Activated naive CD4-positive, alpha-beta T cell treated with anti-CD3 and anti-CD28 coated beads for 36 hours (primary cell): Measurements from ENCODE around the gene VPS45. TPM values are rescaled to one million over a fixed set of nuclear protein-coding genes. Genes with fewer than 3 reads are reported as not detected.
A peak's percentile ranks its signal among the peaks of the same experiment; 100 is the strongest.

ENCODE experiments used
- CTCF ChIA-PET: fragments of 350-600 bp; sonication (Branson Sonifier 250); formaldehyde crosslinking; loops from one replicate; lab custom pipeline; 2021; ENCODE audit warnings: antibody characterized with exemption; lab: Charles Lee
- DNase-seq: peaks from one replicate; pipeline ENCODE4 v3.0.0-alpha.2; 2020
- H3K27ac Mint-ChIP-seq: one replicate; pipeline ENCODE4 v1.8.0; 2021; ENCODE audit warnings: mild to moderate bottlenecking, mixed read lengths
- H3K27me3 Mint-ChIP-seq: one replicate; pipeline ENCODE4 v1.8.0; 2021; ENCODE audit warnings: low read depth, mixed read lengths
- H3K36me3 Mint-ChIP-seq: one replicate; pipeline ENCODE4 v1.8.0; 2021; ENCODE audit warnings: low read depth, mixed read lengths
- H3K4me1 Mint-ChIP-seq: one replicate; pipeline ENCODE4 v1.8.0; 2021; ENCODE audit warnings: low read depth, mixed read lengths
- H3K4me3 Mint-ChIP-seq: one replicate; pipeline ENCODE4 v1.8.0; 2021; ENCODE audit warnings: mild to moderate bottlenecking, moderate library complexity, mixed read lengths
- H3K9me3 Mint-ChIP-seq: one replicate; pipeline ENCODE4 v1.8.0; 2021; ENCODE audit warnings: mixed read lengths
- intact Hi-C: fragments of 100-400 bp; cut with micrococcal nuclease; formaldehyde crosslinking; loops from one replicate; pipeline ENCODE4 v1.15.1; 2023
- total RNA-seq, 2 experiments: library from RNA; stranded (reverse); gene quantifications; one replicate each; pipeline ENCODE4 v1.2.3, GENCODE V29; 2021

VPS45 gene
- total RNA-seq, 2 experiments from 2014 or later = 21.2 to 23.6 TPM

DNA sequence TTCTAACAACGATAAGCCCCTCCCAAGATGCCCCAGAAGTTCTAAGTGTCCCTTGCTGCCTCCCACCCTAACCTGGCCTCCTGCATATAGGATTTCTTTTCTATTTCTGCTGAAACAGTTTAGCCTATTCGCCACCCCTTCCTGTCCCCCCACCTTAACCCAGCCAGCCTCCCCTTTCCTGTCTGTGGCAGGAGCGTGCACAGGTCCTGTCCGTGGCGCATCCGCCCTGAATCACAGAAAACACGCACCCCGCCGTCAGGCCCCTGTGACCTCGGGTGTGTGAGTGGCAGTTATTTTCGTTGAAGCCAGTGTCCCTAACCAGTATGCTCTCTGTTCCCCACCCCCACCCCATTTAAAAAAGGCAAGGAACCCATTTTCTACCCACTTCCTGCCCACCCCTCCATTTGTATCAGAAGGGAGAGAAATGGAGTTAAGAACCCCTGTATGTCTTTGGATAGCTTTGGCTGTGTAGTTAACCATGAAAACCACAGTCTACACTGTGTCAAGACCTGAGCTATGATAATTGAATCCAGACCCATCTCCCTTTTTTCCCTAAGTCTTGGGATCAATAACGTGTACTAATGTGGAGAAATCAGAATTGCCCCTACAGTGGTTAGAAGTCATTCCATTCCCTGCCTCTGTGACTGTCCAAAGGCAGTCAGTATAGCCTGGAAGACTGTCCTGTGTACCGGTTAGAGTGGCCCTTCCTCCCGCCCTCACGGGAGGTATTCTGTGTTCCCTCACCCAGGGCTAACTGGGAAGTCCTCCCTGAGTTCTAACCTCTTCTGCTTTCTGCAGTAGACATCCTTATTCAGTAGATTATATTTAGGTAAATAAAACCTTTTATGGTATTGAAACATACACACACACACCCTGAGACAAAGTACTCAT is 84.0 kb downstream of the VPS45 start:
- DNase-seq = peak; percentile 80
- Mint-ChIP-seq H3K36me3 (no peaks in the 10 kb centered on the region), H3K9me3 (no peaks in the 10 kb centered on the region), H3K27me3 (no peaks in the 10 kb centered on the region), H3K4me3 (peak overlapping the region; percentile 75), H3K27ac (peak overlapping the region; percentile 72), H3K4me1 (peaks cover 39% of the 10 kb centered on the region)
- intact Hi-C loops = loop anchor here (1.0 to 2.0 kb wide), 2 partner anchors 9 to 41 kb away; no protein-coding TSS in a partner anchor
- CTCF ChIA-PET = interaction anchor here (0.6 to 1.5 kb wide), 2 partner anchors 14 to 16 kb away, joined by 6 read pairs; no protein-coding TSS in a partner anchor

DNA sequence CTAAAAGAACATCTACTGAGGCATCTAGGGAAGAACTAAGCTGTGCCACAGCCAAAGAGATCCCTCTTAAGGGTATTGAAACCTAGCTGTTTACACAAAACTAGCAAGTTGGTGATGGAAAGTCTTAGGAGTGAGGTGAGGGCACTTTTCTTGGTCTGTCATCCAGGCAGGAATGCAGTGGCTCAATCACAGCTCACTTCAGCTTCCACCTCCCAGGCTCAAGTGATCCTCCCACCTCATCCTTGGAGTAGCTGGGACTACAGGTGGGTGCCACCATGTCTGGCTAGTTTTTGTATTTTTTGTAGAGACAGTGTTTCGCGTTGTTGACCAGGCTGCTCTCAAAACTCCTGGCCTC is 84.6 kb downstream of the VPS45 start:
- no peak for DNase-seq
- Mint-ChIP-seq H3K27me3 (no peaks in the 10 kb centered on the region), H3K4me3 (no peak overlapping the region), H3K27ac (no peak overlapping the region), H3K36me3 (peaks cover 1% of the 10 kb centered on the region), H3K9me3 (no peaks in the 10 kb centered on the region), H3K4me1 (peaks cover 36% of the 10 kb centered on the region)
- CTCF ChIA-PET = interaction anchor here (0.6 to 1.5 kb wide), 2 partner anchors 14 to 15 kb away, joined by 6 read pairs; no protein-coding TSS in a partner anchor
- intact Hi-C loops = no loop called here

- no peak overlapping the region for H3K4me3 Mint-ChIP-seq
- H3K36me3 Mint-ChIP-seq = peaks cover 4% of the 10 kb centered on the region
Measured at GRCh38 chr1:150152772-150153456, 85.3 kb downstream of the VPS45 start.

DNA sequence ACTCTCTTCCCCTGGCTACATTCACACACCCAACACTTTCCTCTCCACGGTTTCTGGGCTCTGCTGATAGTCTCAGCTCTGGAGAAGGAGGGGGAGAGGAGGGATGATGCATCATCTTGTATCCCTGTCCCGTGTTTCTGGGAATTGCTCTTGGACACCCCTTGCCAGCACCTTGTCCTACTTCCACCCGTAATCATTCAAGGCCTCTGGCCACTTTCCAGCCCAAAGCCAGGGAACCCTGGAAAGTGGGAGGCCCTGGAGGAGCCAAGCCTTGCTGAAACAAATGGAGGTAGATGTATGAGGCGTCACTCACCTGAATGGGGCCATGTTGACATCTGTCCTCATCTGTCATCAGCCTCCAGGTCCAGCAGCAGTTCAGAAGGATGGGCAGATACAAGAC is 86.6 kb downstream of the VPS45 start:
- Mint-ChIP-seq H3K4me1 (peaks cover 38% of the 10 kb centered on the region), H3K27ac (no peak overlapping the region), H3K36me3 (peaks cover 8% of the 10 kb centered on the region), H3K27me3 (no peaks in the 10 kb centered on the region), H3K9me3 (no peaks in the 10 kb centered on the region), H3K4me3 (no peak overlapping the region)
- intact Hi-C loops = no loop called here
- no peak for DNase-seq
- CTCF ChIA-PET = no interaction called here

More at GRCh38 chr1:150152772-150153456, 85.3 kb downstream of the VPS45 start:
- no peak for DNase-seq
- H3K4me1 Mint-ChIP-seq = peaks cover 37% of the 10 kb centered on the region
- intact Hi-C loops = no loop called here
- H3K9me3 Mint-ChIP-seq = no peaks in the 10 kb centered on the region
- H3K27ac Mint-ChIP-seq = no peak overlapping the region
- CTCF ChIA-PET = interaction anchor here (0.6 to 1.5 kb wide), 2 partner anchors 13 to 62 kb away, joined by 3 to 6 read pairs; no protein-coding TSS in a partner anchor
- no peaks in the 10 kb centered on the region for H3K27me3 Mint-ChIP-seq

DNA sequence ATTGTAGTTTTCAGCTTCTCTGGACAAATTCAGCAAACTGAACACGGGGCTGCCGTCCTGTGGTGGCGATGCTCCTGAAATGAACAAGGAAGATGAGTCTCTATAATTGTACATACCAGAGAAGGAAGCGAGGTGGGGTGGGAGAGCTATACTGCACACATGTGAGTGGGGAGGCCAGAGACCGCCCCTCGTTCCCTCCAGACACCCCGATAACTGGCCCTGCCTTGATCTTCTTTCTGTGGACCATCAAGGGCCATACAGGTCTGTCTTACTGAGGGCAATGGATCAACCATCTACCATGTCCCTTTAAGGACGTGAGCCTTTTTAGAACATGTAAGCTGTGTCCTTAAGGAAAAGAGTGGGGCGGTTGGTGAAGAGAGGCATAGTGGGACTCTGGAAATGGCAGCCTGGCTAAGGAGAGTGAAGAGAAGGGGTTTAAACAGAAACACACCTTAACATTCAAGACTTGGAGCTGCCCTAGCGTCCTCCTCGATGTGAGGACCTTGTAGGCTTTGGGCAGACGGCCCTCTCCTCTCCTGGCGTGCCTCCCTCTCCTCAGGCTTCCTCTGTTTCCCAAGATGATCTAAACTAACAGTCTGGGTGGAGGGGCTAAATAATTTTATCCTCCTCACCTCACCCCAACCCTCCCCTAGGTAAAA is 88.0 kb downstream of the VPS45 start:
- CTCF ChIA-PET = interaction anchor here (0.6 kb wide), 1 partner anchor 31 kb away, joined by 4 read pairs; no protein-coding TSS in a partner anchor
- Mint-ChIP-seq H3K9me3 (no peaks in the 10 kb centered on the region), H3K4me3 (no peak overlapping the region), H3K36me3 (peaks cover 8% of the 10 kb centered on the region), H3K4me1 (peaks cover 48% of the 10 kb centered on the region), H3K27me3 (no peaks in the 10 kb centered on the region), H3K27ac (no peak overlapping the region)
- no peak for DNase-seq
- intact Hi-C loops = no loop called here

- H3K4me1 Mint-ChIP-seq = peaks cover 50% of the 10 kb centered on the region
- H3K4me3 Mint-ChIP-seq = no peak overlapping the region
- H3K27ac Mint-ChIP-seq = no peak overlapping the region
- peaks cover 8% of the 10 kb centered on the region for H3K36me3 Mint-ChIP-seq
- intact Hi-C loops = no loop called here
- no peak for DNase-seq
- H3K27me3 Mint-ChIP-seq = no peaks in the 10 kb centered on the region
- CTCF ChIA-PET = interaction anchor here (0.6 to 1.7 kb wide), 4 partner anchors 9 to 178 kb away, joined by 3 to 6 read pairs (median 4); no protein-coding TSS in a partner anchor
- H3K9me3 Mint-ChIP-seq = no peaks in the 10 kb centered on the region
Measured at GRCh38 chr1:150156868-150157603, 89.5 kb downstream of the VPS45 start.

DNA sequence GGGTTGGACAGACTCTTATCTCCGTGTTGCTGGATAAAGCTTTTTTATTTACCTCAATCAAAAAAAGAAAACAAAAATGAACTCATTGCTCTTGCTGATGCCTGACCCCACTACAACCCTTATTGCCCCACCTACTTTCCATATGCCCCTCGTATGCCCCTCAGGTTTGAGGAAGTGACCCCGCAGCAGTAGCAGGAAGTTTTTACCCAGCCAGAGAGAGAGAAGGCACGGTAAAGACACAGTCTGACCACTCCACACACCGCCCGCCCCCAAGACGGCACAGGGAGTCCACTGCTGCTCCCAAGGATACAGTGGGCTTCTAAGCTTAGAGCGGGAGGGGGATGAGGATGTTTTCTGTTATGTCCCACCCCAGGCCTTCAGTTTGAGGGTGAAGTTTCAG is 92.0 kb downstream of the VPS45 start:
- DNase-seq = no peak
- CTCF ChIA-PET = no interaction called here
- Mint-ChIP-seq H3K4me3 (no peak overlapping the region), H3K27me3 (no peaks in the 10 kb centered on the region), H3K27ac (no peak overlapping the region), H3K36me3 (peaks cover 8% of the 10 kb centered on the region), H3K9me3 (no peaks in the 10 kb centered on the region), H3K4me1 (peaks cover 51% of the 10 kb centered on the region)
- intact Hi-C loops = no loop called here

GRCh38 chr1:150160964-150161621 is 93.5 kb downstream of the VPS45 start:
- no peak overlapping the region for H3K4me3 Mint-ChIP-seq

DNA sequence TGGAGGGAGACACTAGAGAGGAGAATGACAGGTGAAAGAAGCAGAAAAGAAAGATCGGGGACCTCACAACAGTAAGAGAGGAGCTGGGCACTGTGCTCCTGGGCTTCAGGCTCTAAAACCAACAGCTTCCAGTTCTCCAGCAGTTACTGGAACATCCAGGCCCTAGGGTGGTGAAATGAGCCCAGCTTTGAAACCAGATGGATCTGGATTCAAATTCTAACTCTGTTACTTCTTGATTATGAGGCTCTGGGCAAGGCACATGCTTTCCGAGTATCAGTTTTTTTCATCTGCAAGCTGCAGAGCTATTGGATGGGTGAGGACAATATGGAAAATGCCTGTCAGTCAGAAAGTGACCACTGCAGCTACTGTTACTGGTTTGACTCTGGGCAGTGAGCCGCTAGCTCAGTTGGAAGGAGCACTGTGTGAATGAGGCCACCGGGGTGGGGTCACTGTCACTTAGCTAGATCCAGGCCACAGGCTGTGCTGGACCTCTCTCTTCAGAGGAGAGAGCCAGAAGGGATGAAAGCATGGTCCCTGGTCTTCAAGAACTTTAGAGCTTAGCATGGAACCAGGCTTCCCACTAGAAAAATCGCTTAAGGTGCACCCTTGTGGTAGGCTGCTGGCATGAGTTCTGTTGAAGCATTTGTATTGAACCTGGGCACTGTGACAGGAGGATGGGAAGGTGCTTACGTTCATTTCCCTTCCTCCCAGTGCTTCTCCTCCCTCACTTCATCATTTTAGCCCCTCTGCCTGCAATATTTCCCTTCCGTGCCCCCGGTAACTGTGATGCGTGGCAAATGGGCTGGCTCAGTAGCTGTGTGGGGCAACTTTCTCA is 94.4 kb downstream of the VPS45 start:
- Mint-ChIP-seq H3K9me3 (no peaks in the 10 kb centered on the region), H3K27ac (no peak overlapping the region), H3K27me3 (no peaks in the 10 kb centered on the region), H3K4me3 (no peak overlapping the region), H3K36me3 (peaks cover 7% of the 10 kb centered on the region), H3K4me1 (peaks cover 50% of the 10 kb centered on the region)
- no peak for DNase-seq
- intact Hi-C loops = loop anchor here (2.0 kb wide), 2 partner anchors 25 to 53 kb away; no protein-coding TSS in a partner anchor
- CTCF ChIA-PET = interaction anchor here (0.6 to 12.0 kb wide), 9 partner anchors 13 to 200 kb away, joined by 3 to 122 read pairs (median 4); partner anchors contain the start of gene VPS45

More at GRCh38 chr1:150160964-150161621, 93.5 kb downstream of the VPS45 start:
- Mint-ChIP-seq H3K27ac (peak overlapping the region; percentile 33), H3K4me1 (peaks cover 50% of the 10 kb centered on the region), H3K36me3 (peaks cover 8% of the 10 kb centered on the region), H3K27me3 (no peaks in the 10 kb centered on the region), H3K9me3 (no peaks in the 10 kb centered on the region)
- CTCF ChIA-PET = interaction anchor here (0.6 to 12.0 kb wide), 7 partner anchors 9 to 199 kb away, joined by 3 to 122 read pairs (median 4); no protein-coding TSS in a partner anchor
- no peak for DNase-seq
- intact Hi-C loops = loop anchor here (1.0 to 2.0 kb wide), 2 partner anchors 10 to 52 kb away; no protein-coding TSS in a partner anchor

- Mint-ChIP-seq H3K27ac (no peak overlapping the region), H3K4me1 (peaks cover 48% of the 10 kb centered on the region)
Measured at GRCh38 chr1:150162582-150162861, 94.9 kb downstream of the VPS45 start.

More at GRCh38 chr1:150162582-150162861, 94.9 kb downstream of the VPS45 start:
- Mint-ChIP-seq H3K9me3 (no peaks in the 10 kb centered on the region), H3K27me3 (no peaks in the 10 kb centered on the region), H3K36me3 (peaks cover 6% of the 10 kb centered on the region), H3K4me3 (no peak overlapping the region)
- CTCF ChIA-PET = interaction anchor here (0.9 to 12.0 kb wide), 9 partner anchors 13 to 275 kb away, joined by 3 to 122 read pairs (median 5); partner anchors contain the start of gene VPS45
- DNase-seq = no peak
- intact Hi-C loops = loop anchor here (2.0 kb wide), 1 partner anchor 24 kb away; no protein-coding TSS in a partner anchor
